ENCODE measurements around the gene PLOD1.
"Not testable (repeated sequence)": the region's sequence is repeated elsewhere in the genome, so short reads cannot be mapped to it uniquely, and the experiment has no call there.

Gene PLOD1

GRCh38 chr1:11931845-11932244, 2.7 kb upstream of the PLOD1 start:
- Histone ChIP-seq H3K4me3 (no peak overlapping the region), H3K27ac (peak overlapping the region in 4 of 21 experiments; percentile 6 to 73 (median 51))

- H3K4me3 ChIP-seq: peak overlapping the region; percentile 47 to 63 (median 57)
- H3K27ac ChIP-seq: peak overlapping the region in 20 of 21 experiments; percentile 72 to 93 (median 82)
Observed at GRCh38 chr1:11935057-11935412, 518 bp downstream of the PLOD1 start.

- not testable (repeated sequence) for H3K4me3 ChIP-seq
- peak overlapping the region in 1 of 21 experiments; percentile 20 for H3K27ac ChIP-seq
Observed at GRCh38 chr1:11935733-11936132, 1.2 kb downstream of the PLOD1 start.

- peak overlapping the region in 2 of 21 experiments; percentile 9 to 38 for H3K27ac ChIP-seq
- no peak overlapping the region for H3K4me3 ChIP-seq
Observed at GRCh38 chr1:11938722-11939526, 4.4 kb downstream of the PLOD1 start.

GRCh38 chr1:11939794-11940193, 5.3 kb downstream of the PLOD1 start:
- H3K27ac ChIP-seq, H3K4me3 ChIP-seq: not testable (repeated sequence)

GRCh38 chr1:11940260-11940921, 5.9 kb downstream of the PLOD1 start:
- no peak overlapping the region for H3K27ac ChIP-seq

GRCh38 chr1:11942280-11942679, 7.8 kb downstream of the PLOD1 start:
- no peak overlapping the region for H3K27ac ChIP-seq

More at GRCh38 chr1:11940260-11940921, 5.9 kb downstream of the PLOD1 start:
- no peak overlapping the region for H3K4me3 ChIP-seq

GRCh38 chr1:11943619-11944018, 9.1 kb downstream of the PLOD1 start:
- no peak overlapping the region for H3K27ac ChIP-seq
- H3K4me3 ChIP-seq: no peak overlapping the region

More at GRCh38 chr1:11942280-11942679, 7.8 kb downstream of the PLOD1 start:
- no peak overlapping the region for H3K4me3 ChIP-seq

GRCh38 chr1:11944358-11944931, 9.9 kb downstream of the PLOD1 start:
- Histone ChIP-seq H3K4me3 (no peak overlapping the region), H3K27ac (no peak overlapping the region)

- H3K4me3 ChIP-seq: no peak overlapping the region
- H3K27ac ChIP-seq: no peak overlapping the region
Observed at GRCh38 chr1:11946647-11947046, 12.1 kb downstream of the PLOD1 start.

GRCh38 chr1:11948822-11949458, 14.4 kb downstream of the PLOD1 start:
- Histone ChIP-seq H3K27ac (no peak overlapping the region), H3K4me3 (no peak overlapping the region)

GRCh38 chr1:11951901-11952300, 17.4 kb downstream of the PLOD1 start:
- Histone ChIP-seq H3K4me3 (no peak overlapping the region), H3K27ac (no peak overlapping the region)

GRCh38 chr1:11952455-11953109, 18.1 kb downstream of the PLOD1 start:
- Histone ChIP-seq H3K27ac (no peak overlapping the region), H3K4me3 (no peak overlapping the region)

- Histone ChIP-seq H3K27ac (no peak overlapping the region), H3K4me3 (no peak overlapping the region)
Observed at GRCh38 chr1:11955221-11955620, 20.7 kb downstream of the PLOD1 start.

- no peak overlapping the region for H3K27ac ChIP-seq
- H3K4me3 ChIP-seq: no peak overlapping the region
Observed at GRCh38 chr1:11957398-11957797, 22.9 kb downstream of the PLOD1 start.

- no peak overlapping the region for H3K4me3 ChIP-seq
Observed at GRCh38 chr1:11957897-11958296, 23.4 kb downstream of the PLOD1 start.

GRCh38 chr1:11960276-11960675, 25.8 kb downstream of the PLOD1 start:
- Histone ChIP-seq H3K27ac (peak overlapping the region in 3 of 21 experiments; percentile 7 to 42 (median 13)), H3K4me3 (no peak overlapping the region)

More at GRCh38 chr1:11957897-11958296, 23.4 kb downstream of the PLOD1 start:
- H3K27ac ChIP-seq: no peak overlapping the region

- Histone ChIP-seq H3K27ac (peak overlapping the region in 8 of 21 experiments; percentile 7 to 59 (median 34)), H3K4me3 (no peak overlapping the region)
Observed at GRCh38 chr1:11960715-11961114, 26.2 kb downstream of the PLOD1 start.

GRCh38 chr1:11961230-11961629, 26.7 kb downstream of the PLOD1 start:
- Histone ChIP-seq H3K27ac (peak overlapping the region in 7 of 21 experiments; percentile 13 to 59 (median 35)), H3K4me3 (no peak overlapping the region)

GRCh38 chr1:11963622-11964021, 29.1 kb downstream of the PLOD1 start:
- H3K27ac ChIP-seq: no peak overlapping the region

More at GRCh38 chr1:11963622-11964021, 29.1 kb downstream of the PLOD1 start:
- H3K4me3 ChIP-seq: no peak overlapping the region
